GM12873 (cell line): ENCODE data around the gene LILRB3.
"Not testable (repeated sequence)": the region's sequence is repeated elsewhere in the genome, so short reads cannot be mapped to it uniquely, and the experiment has no call there.

Experiments used
- TF ChIP-seq, protein P1 (sequence below): IDR thresholded peaks from 2 replicates; pipeline ENCODE4 v1.5.1; 2012; ENCODE audit warnings: low read depth, mild to moderate bottlenecking, moderate library complexity, low read length, control low read depth; ENCODE audit not compliant: insufficient read depth; ENCODE audit errors: missing control alignments

Gene LILRB3

DNA sequence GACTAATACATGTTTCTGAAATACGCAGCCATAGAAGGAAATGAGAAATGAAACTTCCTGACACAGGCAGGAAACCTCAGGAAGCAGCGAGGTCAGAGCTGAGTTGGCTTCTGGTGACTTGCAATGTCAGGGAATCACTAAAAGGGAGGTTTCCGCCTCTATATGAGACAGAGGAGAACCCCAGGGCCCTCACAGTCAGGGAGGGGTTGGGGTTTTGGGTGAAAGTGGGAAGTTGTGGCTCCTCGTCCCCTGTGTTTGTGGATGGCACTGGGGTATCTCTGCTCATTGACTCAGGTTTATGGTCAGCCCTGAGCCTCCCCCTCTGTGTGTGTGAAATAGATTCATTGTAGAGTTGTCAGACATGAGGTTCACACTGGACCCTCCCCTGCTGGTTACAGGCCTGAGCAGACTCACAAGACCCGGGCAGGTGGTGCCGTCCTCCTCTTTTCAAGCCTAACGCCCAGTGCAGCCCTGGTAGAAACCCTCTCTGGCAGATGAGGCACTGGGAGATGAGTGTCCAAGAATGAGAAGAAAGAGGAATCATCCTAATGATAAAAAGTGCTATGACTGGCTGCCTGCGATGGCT, 25.3 kb upstream of the LILRB3 start:
- TF ChIP-seq, protein P1, sequence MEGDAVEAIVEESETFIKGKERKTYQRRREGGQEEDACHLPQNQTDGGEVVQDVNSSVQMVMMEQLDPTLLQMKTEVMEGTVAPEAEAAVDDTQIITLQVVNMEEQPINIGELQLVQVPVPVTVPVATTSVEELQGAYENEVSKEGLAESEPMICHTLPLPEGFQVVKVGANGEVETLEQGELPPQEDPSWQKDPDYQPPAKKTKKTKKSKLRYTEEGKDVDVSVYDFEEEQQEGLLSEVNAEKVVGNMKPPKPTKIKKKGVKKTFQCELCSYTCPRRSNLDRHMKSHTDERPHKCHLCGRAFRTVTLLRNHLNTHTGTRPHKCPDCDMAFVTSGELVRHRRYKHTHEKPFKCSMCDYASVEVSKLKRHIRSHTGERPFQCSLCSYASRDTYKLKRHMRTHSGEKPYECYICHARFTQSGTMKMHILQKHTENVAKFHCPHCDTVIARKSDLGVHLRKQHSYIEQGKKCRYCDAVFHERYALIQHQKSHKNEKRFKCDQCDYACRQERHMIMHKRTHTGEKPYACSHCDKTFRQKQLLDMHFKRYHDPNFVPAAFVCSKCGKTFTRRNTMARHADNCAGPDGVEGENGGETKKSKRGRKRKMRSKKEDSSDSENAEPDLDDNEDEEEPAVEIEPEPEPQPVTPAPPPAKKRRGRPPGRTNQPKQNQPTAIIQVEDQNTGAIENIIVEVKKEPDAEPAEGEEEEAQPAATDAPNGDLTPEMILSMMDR = no peak

DNA sequence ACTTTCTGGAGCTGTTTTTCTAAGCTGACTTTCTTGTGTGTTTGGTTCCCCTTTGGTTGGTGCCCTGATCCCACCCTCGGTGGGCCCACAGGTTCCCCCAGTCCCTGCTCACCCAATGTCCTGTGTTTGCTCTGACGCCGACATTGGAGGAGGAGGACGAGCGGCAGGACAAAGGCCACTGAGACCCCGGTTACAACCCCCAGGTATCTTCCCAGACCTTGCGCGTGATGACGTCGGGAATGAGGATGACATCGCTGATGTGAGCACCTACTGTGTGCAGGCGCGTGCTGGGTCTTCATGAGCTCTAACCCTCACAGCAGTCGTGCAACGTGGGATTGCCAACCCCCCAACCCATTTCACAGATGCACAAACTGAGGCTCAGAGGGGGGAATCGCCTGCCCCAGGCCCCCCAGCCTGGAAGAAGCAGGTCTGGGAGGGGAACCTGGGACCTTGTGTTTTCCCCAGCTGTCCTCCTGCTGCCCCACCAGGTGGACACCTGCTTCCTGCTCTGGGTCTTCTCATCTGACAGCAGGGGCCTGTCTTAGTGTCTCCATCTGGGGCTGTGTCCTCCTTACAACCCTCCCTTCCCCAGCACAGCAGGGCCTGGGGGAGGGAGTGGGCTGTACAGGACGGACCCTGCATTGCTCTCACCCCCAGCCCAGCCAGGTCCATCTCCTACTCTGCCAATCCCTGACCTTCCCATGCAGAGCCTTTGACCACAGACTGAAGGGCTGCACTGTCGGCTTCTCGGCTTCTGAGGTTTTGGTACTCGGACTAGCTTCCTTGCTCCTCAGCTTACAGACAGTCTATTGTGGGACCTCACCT, 24.5 kb upstream of the LILRB3 start:
- TF ChIP-seq, protein P1 = no peak

DNA sequence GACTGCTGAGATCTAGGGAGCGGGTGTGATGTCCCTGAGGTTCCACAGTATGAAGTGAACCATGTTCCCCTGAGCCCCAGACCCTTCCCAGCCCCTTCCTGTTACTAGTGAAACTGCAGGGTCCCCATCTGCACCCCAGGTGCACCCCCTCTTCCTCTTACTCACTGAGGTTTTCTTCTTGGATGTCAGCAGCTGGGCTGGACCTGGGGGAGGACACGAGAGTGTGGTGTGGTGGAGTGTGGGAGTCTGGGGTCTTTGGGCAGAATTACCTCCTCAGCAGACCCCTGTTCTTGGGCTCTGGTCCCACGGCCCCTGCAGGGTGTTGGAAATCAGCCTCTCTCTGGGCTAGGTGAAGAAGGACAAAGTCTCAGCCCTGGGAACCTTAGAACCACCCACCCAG, 23.1 kb upstream of the LILRB3 start:
- TF ChIP-seq, protein P1 = no peak

DNA sequence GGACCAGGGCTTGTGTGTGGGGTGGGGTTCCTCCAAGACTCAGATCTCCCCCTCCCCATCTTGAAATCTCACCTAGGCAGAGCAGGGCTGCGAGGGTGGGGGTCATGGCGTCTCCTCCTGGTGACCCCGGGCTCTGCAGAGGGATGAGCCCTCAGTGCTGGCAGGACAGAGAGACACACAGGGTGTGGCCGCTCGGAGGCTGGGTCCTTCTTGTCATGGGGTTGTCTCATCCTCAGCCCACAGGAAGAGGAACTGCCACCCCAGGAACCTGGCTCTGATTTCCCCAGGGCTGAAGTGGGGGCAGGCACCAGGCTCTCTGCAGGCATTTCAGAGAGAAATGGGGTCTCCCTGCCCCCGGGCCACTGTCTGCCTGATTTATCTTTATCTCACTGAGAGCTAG, 19.8 kb upstream of the LILRB3 start, which contains the start of gene LILRA6:
Gene LILRA6, minus strand, starts transcription at position 145 of the 400 bp plus-strand sequence.
- TF ChIP-seq, protein P1 = not testable (repeated sequence)

DNA sequence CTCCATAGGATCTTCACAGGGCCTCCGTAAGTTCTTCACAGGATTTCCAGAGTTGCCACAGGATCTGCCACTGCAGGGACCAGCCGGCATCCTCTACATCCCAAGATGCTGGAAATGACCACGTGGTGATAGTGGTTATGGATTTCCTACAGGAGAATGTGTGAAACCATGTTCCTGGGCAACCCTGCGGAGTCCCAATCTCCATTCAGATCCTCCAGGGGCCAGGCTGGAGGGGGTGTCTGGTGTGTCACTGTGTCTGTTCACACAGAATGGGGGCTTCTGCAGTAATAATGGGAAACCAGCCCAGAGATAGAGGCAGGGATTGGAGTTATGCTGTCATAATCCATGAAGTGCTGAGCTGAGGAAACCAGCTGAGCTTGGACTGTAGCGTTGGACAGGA, 11.1 kb upstream of the LILRB3 start:
- TF ChIP-seq, protein P1 = no peak

DNA sequence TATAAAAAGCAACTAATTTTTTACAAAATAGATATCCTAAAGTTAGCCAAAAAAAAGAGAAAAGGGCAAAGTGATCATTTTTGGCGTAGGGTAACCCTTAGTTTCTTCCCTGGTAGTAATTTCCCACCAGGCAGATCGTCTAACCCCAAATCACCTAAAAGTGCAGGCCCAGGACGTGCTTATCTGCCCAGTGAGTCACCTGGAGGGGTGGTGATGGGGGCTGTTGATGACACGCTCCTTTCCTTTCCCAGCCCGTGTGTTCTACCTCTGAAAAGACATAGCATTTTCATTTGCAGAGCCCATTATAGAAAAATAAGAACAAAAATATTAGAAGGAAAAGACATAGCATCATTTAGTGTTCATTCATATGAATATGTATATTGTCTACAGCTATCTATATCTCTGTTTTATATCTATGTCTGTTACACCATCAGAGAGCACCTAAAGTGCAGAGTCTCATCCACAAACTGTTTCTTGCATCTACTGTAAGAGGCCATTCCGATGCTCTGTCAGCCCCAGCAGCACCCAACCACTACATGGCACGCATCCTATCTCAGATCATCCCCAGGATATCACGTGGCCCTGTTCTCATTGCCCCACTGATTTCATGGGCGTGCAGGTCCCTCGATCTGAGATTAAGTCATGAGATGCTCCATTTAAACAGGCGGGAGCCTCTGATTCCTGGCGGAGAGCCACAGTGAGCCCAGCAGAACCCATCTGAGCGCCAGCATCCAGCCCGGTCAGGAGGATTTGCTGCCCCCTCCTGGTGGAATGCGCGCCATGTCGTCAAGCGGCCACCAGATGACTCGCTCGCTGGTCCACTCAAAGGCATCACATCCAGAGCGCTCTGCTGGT, 8.5 kb upstream of the LILRB3 start:
- TF ChIP-seq, protein P1 = peak; percentile 99

DNA sequence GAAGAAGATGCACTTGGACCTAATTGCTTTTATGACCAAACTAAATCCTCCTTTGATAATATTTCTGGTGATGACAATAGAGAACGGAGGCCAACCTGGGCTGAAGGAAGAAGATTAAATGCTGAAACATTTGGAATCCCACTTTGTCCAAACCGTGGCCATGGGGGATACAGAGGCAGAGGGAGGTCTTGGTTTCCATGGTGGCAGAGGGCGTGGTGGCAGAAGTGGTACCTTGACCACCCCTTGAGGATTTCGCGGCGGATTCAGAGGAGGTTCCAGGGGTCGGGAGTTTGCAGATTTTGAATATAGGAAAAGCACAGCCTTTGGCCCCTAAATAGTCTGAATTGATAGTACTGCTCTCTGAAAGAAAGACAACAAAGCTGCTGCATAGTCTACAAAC, 7.2 kb upstream of the LILRB3 start:
- TF ChIP-seq, protein P1 = no peak
